Activated CD4-positive, CD25-positive, alpha-beta regulatory T cell treated with anti-CD3 and anti-CD28 coated beads, Interleukin-2, amount 50 U/mL, for 72 hours (primary cell): ENCODE measurements around the gene PCDHGA7.
"Not testable (repeated sequence)": the region's sequence is repeated elsewhere in the genome, so short reads cannot be mapped to it uniquely, and the experiment has no call there.

Source experiments
- DNase-seq: peaks from one replicate; pipeline ENCODE4 v3.0.0; 2021

The PCDHGA7 gene

DNA sequence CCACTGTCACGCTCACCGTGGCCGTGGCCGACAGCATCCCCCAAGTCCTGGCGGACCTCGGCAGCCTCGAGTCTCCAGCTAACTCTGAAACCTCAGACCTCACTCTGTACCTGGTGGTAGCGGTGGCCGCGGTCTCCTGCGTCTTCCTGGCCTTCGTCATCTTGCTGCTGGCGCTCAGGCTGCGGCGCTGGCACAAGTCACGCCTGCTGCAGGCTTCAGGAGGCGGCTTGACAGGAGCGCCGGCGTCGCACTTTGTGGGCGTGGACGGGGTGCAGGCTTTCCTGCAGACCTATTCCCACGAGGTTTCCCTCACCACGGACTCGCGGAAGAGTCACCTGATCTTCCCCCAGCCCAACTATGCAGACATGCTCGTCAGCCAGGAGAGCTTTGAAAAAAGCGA, 50.2 kb downstream of the PCDHGA7 start:
- not testable (repeated sequence) for DNase-seq

DNA sequence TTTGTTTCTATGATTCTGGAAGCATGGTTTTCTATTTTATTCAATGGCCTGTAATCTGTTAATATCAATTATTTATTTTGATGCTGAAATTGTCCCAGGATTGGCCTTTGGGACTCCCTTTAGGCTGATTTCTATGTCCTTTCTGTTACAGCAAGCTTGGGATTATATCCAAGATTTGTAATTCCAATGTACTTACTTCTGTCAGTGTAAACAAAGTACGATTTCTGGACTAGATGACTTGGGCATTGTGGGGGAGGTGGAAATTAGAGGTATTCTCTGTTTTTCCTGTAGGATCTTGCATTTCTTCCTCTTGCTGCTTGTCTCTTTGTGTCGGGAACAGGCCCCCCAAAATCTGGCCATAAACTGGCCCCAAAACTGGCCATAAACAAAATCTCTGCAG, 51.5 kb downstream of the PCDHGA7 start:
- DNase-seq = no peak
